Activated CD4-positive, alpha-beta T cell treated with anti-CD3 and anti-CD28 coated beads for 1 hour (primary cell): ENCODE results near the gene TBC1D10A.
"Not testable (repeated sequence)": the region's sequence is repeated elsewhere in the genome, so short reads cannot be mapped to it uniquely, and the experiment has no call there.

Experiments
- DNase-seq: peaks from one replicate; pipeline ENCODE4 v3.0.0-alpha.2; 2020

Gene TBC1D10A

GRCh38 chr22:30347255-30347892 lies 20.6 kb upstream of the TBC1D10A start:
- DNase-seq: no peak

- no peak for DNase-seq
Observed at GRCh38 chr22:30344447-30345200, 17.9 kb upstream of the TBC1D10A start.

- DNase-seq: no peak
Observed at GRCh38 chr22:30340911-30341685, 14.4 kb upstream of the TBC1D10A start.

- no peak for DNase-seq
Observed at GRCh38 chr22:30338802-30339201, 12.1 kb upstream of the TBC1D10A start.

GRCh38 chr22:30338341-30338740 lies 11.6 kb upstream of the TBC1D10A start:
- DNase-seq: not testable (repeated sequence)

- DNase-seq: no peak
Observed at GRCh38 chr22:30337461-30337778, 10.7 kb upstream of the TBC1D10A start.

- DNase-seq: no peak
Observed at GRCh38 chr22:30336752-30337460, 10.2 kb upstream of the TBC1D10A start.

- no peak for DNase-seq
Observed at GRCh38 chr22:30335236-30335635, 8.5 kb upstream of the TBC1D10A start.

- DNase-seq: no peak
Observed at GRCh38 chr22:30334646-30335045, 7.9 kb upstream of the TBC1D10A start.

GRCh38 chr22:30333707-30334087 lies 7.0 kb upstream of the TBC1D10A start:
- no peak for DNase-seq

GRCh38 chr22:30332994-30333706 lies 6.4 kb upstream of the TBC1D10A start:
- no peak for DNase-seq

- no peak for DNase-seq
Observed at GRCh38 chr22:30332551-30332950, 5.8 kb upstream of the TBC1D10A start.

GRCh38 chr22:30328466-30329049 lies 1.8 kb upstream of the TBC1D10A start:
- DNase-seq: no peak

- DNase-seq: no peak
Observed at GRCh38 chr22:30327864-30328345, 1.2 kb upstream of the TBC1D10A start.

- DNase-seq: no peak
Observed at GRCh38 chr22:30326255-30326705, 461 bp downstream of the TBC1D10A start.

- no peak for DNase-seq
Observed at GRCh38 chr22:30325724-30326254, 952 bp downstream of the TBC1D10A start.

- no peak for DNase-seq
Observed at GRCh38 chr22:30325065-30325720, 1.5 kb downstream of the TBC1D10A start.

GRCh38 chr22:30324014-30324730 lies 2.6 kb downstream of the TBC1D10A start:
- DNase-seq: no peak

GRCh38 chr22:30323246-30323645 lies 3.5 kb downstream of the TBC1D10A start:
- no peak for DNase-seq

- DNase-seq: no peak
Observed at GRCh38 chr22:30321461-30321860, 5.3 kb downstream of the TBC1D10A start.
